OCI-M1 (cell line): Measurements from ENCODE around the gene PSG2.
A peak's percentile ranks its signal among the peaks of the same experiment; 100 is the strongest.
"Not testable (repeated sequence)": the region's sequence is repeated elsewhere in the genome, so short reads cannot be mapped to it uniquely, and the experiment has no call there.

Experiments
- DNase-seq: peaks from one replicate; lab custom pipeline; 2025; lab: John Stamatoyannopoulos, UW

The PSG2 gene

GRCh38 chr19:43082601-43083000 is at the start of gene PSG2:
Gene PSG2, minus strand, starts transcription at chr19:43082701. Its CDS starts 132 bp downstream, at chr19:43082569.
- not testable (repeated sequence) for DNase-seq

- not testable (repeated sequence) for DNase-seq
Observed at GRCh38 chr19:43131281-43131842, 48.9 kb upstream of the PSG2 start.

- not testable (repeated sequence) for DNase-seq
Observed at GRCh38 chr19:43129197-43129596, 46.7 kb upstream of the PSG2 start.

GRCh38 chr19:43127336-43127735 is 44.8 kb upstream of the PSG2 start:
- DNase-seq: not testable (repeated sequence)

GRCh38 chr19:43126720-43127119 is 44.2 kb upstream of the PSG2 start:
- DNase-seq: no peak

GRCh38 chr19:43124360-43124759 is 41.9 kb upstream of the PSG2 start:
- DNase-seq: no peak

GRCh38 chr19:43120433-43121026 is 38.0 kb upstream of the PSG2 start:
- DNase-seq: not testable (repeated sequence)

- not testable (repeated sequence) for DNase-seq
Observed at GRCh38 chr19:43119526-43119925, 37.0 kb upstream of the PSG2 start.

- DNase-seq: not testable (repeated sequence)
Observed at GRCh38 chr19:43116421-43116820, 33.9 kb upstream of the PSG2 start.

GRCh38 chr19:43115548-43115947 is 33.0 kb upstream of the PSG2 start:
- not testable (repeated sequence) for DNase-seq

- not testable (repeated sequence) for DNase-seq
Observed at GRCh38 chr19:43115064-43115463, 32.6 kb upstream of the PSG2 start.

GRCh38 chr19:43114626-43115025 is 32.1 kb upstream of the PSG2 start:
- DNase-seq: not testable (repeated sequence)

- not testable (repeated sequence) for DNase-seq
Observed at GRCh38 chr19:43107401-43107800, 24.9 kb upstream of the PSG2 start.

GRCh38 chr19:43105496-43105895 is 23.0 kb upstream of the PSG2 start:
- DNase-seq: no peak

GRCh38 chr19:43104215-43104850 is 21.8 kb upstream of the PSG2 start:
- peak; percentile 55 for DNase-seq

- DNase-seq: no peak
Observed at GRCh38 chr19:43101950-43102349, 19.4 kb upstream of the PSG2 start.

GRCh38 chr19:43098416-43098815 is 15.9 kb upstream of the PSG2 start:
- DNase-seq: not testable (repeated sequence)

GRCh38 chr19:43087702-43088340 is 5.3 kb upstream of the PSG2 start:
- DNase-seq: peak; percentile 46

- DNase-seq: not testable (repeated sequence)
Observed at GRCh38 chr19:43085796-43086530, 3.5 kb upstream of the PSG2 start.

GRCh38 chr19:43084196-43084832 is 1.8 kb upstream of the PSG2 start:
- DNase-seq: peak; percentile 52

- not testable (repeated sequence) for DNase-seq
Observed at GRCh38 chr19:43083721-43084120, 1.2 kb upstream of the PSG2 start.

GRCh38 chr19:43078311-43078710 is 4.2 kb downstream of the PSG2 start:
- DNase-seq: no peak
